GM21381 (cell line): ENCODE results near the gene GNPTAB.

ENCODE experiments used
- ATAC-seq: cut with Tn5 transposase; IDR thresholded peaks from one replicate; pipeline ENCODE4 v1.9.1; 2021; ENCODE audit warnings: mild to moderate bottlenecking, moderate library complexity; ENCODE audit not compliant: unreplicated experiment

The GNPTAB gene

DNA sequence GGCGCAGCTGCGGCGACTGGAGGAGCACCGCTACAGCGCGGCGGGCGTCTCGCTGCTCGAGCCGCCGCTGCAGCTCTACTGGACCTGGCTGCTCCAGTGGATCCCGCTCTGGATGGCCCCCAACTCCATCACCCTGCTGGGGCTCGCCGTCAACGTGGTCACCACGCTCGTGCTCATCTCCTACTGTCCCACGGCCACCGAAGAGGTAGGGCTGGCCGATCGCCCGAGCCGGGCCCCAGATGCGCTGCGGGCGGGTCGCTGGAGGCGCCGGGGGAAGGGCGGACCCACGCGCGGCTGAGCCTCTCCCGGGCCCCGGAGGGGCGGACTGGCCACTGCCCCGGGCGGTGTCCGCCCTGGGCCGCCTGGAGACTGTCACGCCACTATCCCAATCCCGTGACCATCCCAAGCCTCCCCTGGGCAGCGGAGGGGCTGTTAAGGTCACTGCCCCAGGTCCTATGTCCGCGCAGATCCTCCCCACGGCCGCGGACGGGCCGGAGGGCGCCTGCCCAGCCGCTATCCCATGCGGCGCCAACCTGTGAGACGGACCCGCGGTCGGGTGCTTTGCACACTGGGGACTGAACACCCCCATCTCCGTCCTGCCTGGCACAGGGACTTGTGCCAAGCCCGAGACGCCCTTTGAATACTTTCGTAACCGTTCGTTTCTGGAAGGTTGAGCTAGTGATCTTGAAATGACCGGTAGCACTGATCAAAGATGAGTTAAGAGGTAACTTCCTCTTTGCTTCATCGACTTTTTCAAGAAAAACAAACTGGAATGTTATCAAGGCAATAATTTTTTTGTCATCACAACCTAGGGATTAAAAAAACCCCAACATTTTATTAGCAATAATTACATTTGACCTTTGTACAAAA lies 132.6 kb downstream of the GNPTAB start:
- peak; percentile 32 for ATAC-seq

GRCh38 chr12:101697197-101697929 lies 133.4 kb downstream of the GNPTAB start, which contains the start of gene CHPT1:
TSS of gene CHPT1 (plus strand) at chr12:101697640. CDS start at chr12:101697862, 222 bp downstream.
- ATAC-seq = peak; percentile 58

DNA sequence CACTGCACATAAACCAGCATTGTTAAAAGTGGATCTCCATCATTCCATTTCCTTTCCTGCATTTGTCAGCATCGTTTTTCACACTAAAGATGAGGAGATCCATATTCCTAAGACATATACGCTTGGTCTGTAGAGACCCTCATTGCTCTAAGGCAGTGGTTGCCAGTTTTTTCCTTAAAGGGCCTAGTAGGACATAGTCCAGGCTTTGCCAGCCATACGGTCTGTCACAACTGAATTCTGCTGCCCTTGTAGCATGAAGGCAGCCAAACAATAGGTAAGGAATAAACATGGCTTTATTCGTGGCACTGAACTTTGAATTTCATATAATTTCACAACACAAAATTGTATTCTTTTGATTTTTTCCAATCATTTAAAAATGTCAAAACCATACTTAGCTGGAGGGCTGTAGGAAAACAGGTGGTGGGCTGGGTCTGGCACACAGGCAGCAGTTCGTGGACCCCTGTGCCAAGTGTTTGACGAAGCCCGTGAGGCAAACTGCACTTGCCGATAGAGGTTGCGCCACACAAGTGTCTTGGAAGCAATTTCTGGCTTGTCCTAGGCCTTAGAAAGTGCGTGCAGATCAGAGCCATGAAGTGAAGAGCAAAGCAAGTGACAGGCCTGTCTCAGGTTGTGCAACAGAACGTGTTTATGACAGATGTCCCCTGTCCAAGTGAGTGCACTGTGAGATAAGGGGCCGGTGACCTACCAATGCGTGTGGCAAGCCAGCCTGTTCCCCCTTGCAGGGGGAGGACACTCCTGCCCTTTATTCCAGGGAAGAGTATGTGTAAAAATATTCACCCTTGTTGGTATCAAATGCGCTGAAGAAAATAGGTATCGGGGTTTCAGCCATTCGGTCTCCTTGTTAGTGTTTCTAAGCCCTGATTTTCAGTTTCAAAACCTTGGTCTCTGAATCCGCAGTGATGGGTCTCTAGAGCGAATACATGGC lies 134.2 kb downstream of the GNPTAB start:
- ATAC-seq = no peak

- no peak for ATAC-seq
Observed at GRCh38 chr12:101695706-101696105, 135.1 kb downstream of the GNPTAB start.
